Right ventricle myocardium inferior (tissue), 1 donor: ENCODE data around the gene KCTD6. TPM values are rescaled to one million over a fixed set of nuclear protein-coding genes. Genes with fewer than 3 reads are reported as not detected.
A peak's percentile ranks its signal among the peaks of the same experiment; 100 is the strongest.

Source experiments
- ATAC-seq: fragments of 200-7000 bp; cut with Tn5 transposase; one replicate; pipeline ENCODE4 v1.9.1; 2020; ENCODE audit warnings: mild to moderate bottlenecking, moderate library complexity
- DNase-seq: peaks from one replicate; pipeline ENCODE4 v3.0.0; 2021; ENCODE audit errors: missing footprints
- intact Hi-C: fragments of 100-400 bp; cut with DNase I; formaldehyde crosslinking; loops from one replicate; pipeline ENCODE4 v1.11.0; 2022
- total RNA-seq: library from RNA; stranded (reverse); fragmentation: NEBNext Ultra II Directional; extraction: Animal tissue kit (Norgen Biotek cat#: 25700); gene quantifications from one replicate; pipeline ENCODE4 v1.2.1, GENCODE V29; 2021
- donor health status: DM: no; HTN: yes; CAD: no; lungs with severe emphysema.

The KCTD6 gene
- total RNA-seq, 1 donor from 2014 or later = 11.3 TPM

GRCh38 chr3:58535531-58536500, 43.9 kb downstream of the KCTD6 start:
- intact Hi-C loops = no loop called here
- DNase-seq = no peak
- no peak for ATAC-seq

GRCh38 chr3:58536501-58537411, 44.9 kb downstream of the KCTD6 start, which contains the start of gene ACOX2:
ACOX2 (minus strand) TSS chr3:58537190; CDS start chr3:58535106, 2,084 bp downstream.
- intact Hi-C loops = no loop called here
- ATAC-seq (peak; percentile 95), DNase-seq (peak; percentile 85)

GRCh38 chr3:58537412-58538301, 45.8 kb downstream of the KCTD6 start:
- intact Hi-C loops = no loop called here
- DNase-seq (no peak), ATAC-seq (no peak)

- no peak for ATAC-seq
- DNase-seq = no peak
- intact Hi-C loops = no loop called here
These were observed 47.7 kb downstream of the KCTD6 start for GRCh38 chr3:58539626-58540025.

GRCh38 chr3:58540176-58540858, 48.4 kb downstream of the KCTD6 start:
- intact Hi-C loops = no loop called here
- ATAC-seq (no peak), DNase-seq (no peak)

GRCh38 chr3:58544541-58544940, 52.6 kb downstream of the KCTD6 start:
- no peak for DNase-seq
- ATAC-seq = no peak
- intact Hi-C loops = no loop called here

- no peak for ATAC-seq
- DNase-seq = no peak
- intact Hi-C loops = no loop called here
These were observed 59.8 kb downstream of the KCTD6 start for GRCh38 chr3:58551636-58552180.

Other genes with a start within 250 kb of the KCTD6 start
- gene RPP14, start 185.9 kb upstream of the KCTD6 start, total RNA-seq = 23.2 TPM
- 14.7 TPM for gene HTD2, start 185.6 kb upstream of the KCTD6 start, total RNA-seq
- 13.3 TPM for gene PXK, start 159.2 kb upstream of the KCTD6 start, total RNA-seq
- 206 TPM for gene PDHB, start 58.3 kb upstream of the KCTD6 start, total RNA-seq
- 33.4 TPM for gene ACOX2, start 45.1 kb downstream of the KCTD6 start, total RNA-seq
- gene FAM107A, start 85.3 kb downstream of the KCTD6 start, total RNA-seq = 82.9 TPM
- not detected for gene FAM3D, start 174.7 kb downstream of the KCTD6 start, total RNA-seq